Measurements from ENCODE around the gene NLK. TPM values are rescaled to one million over a fixed set of nuclear protein-coding genes. Genes with fewer than 3 reads are reported as not detected.
"Not testable (repeated sequence)": the region's sequence is repeated elsewhere in the genome, so short reads cannot be mapped to it uniquely, and the experiment has no call there.

The NLK gene
- total and polyA plus RNA-seq, 2 donors (not counting 1 experiment from before 2014, with no cell fraction given): 14.4 to 16.1 TPM

GRCh38 chr17:28097901-28098300, 55.4 kb downstream of the NLK start:
- H3K36me3 ChIP-seq (ENCODE audit: control insufficient read depth, insufficient read depth, low read length): no peaks in the 10 kb centered on the region
- H3K4me2 ChIP-seq (ENCODE audit: extremely low read depth, insufficient read depth, low read length): no peak overlapping the region
- no peaks in the 10 kb centered on the region for H3K27me3 ChIP-seq (ENCODE audit: control insufficient read depth, insufficient read depth, low read length)
- H3K79me2 ChIP-seq (ENCODE audit: control insufficient read depth, insufficient read depth, low read length): no peaks in the 10 kb centered on the region
- H2AFZ ChIP-seq (ENCODE audit: low read length): no peak overlapping the region
- H4K20me1 ChIP-seq (ENCODE audit: control insufficient read depth, extremely low read depth, insufficient read depth, low read length): no peaks in the 10 kb centered on the region
- no peaks in the 10 kb centered on the region for H3K4me1 ChIP-seq (ENCODE audit: control insufficient read depth, extremely low read depth, insufficient read depth, low read length)
- H3K27ac ChIP-seq (ENCODE audit: insufficient read depth, low read length): no peak overlapping the region
- no peak for DNase-seq (ENCODE audit: low read depth in 2 of 2)
- H3K9ac ChIP-seq (ENCODE audit: insufficient read depth, low read length): no peak overlapping the region
- TF ChIP-seq CTCF (conservative IDR thresholded peaks at IDR 0.05 in 1 of 2, IDR thresholded peaks at IDR 0.05 in 1 of 2; ENCODE audit: low read depth in 1 of 2, low read length in 2 of 2) (no peak), EZH2 (IDR thresholded peaks at IDR 0.05; ENCODE audit: low read length, missing control alignments) (no peak)
- H3K4me3 ChIP-seq (replicated peaks in 1 of 4; ENCODE audit: control extremely low read depth in 1 of 4, insufficient read depth in 1 of 4, low read depth in 3 of 4, low read length in 4 of 4): no peak overlapping the region
- no peaks in the 10 kb centered on the region for H3K9me3 ChIP-seq (ENCODE audit: control insufficient read depth, insufficient read depth, low read depth, low read length)

GRCh38 chr17:28098591-28098990, 56.1 kb downstream of the NLK start:
- H3K4me2 ChIP-seq (ENCODE audit: extremely low read depth, insufficient read depth, low read length); H3K36me3 ChIP-seq (ENCODE audit: control insufficient read depth, insufficient read depth, low read length); H3K4me1 ChIP-seq (ENCODE audit: control insufficient read depth, extremely low read depth, insufficient read depth, low read length); H3K27ac ChIP-seq (ENCODE audit: insufficient read depth, low read length); H3K9me3 ChIP-seq (ENCODE audit: control insufficient read depth, insufficient read depth, low read depth, low read length); DNase-seq (ENCODE audit: low read depth in 2 of 2); H4K20me1 ChIP-seq (ENCODE audit: control insufficient read depth, extremely low read depth, insufficient read depth, low read length); H2AFZ ChIP-seq (ENCODE audit: low read length); H3K9ac ChIP-seq (ENCODE audit: insufficient read depth, low read length); H3K27me3 ChIP-seq (ENCODE audit: control insufficient read depth, insufficient read depth, low read length); H3K79me2 ChIP-seq (ENCODE audit: control insufficient read depth, insufficient read depth, low read length); H3K4me3 ChIP-seq (replicated peaks in 1 of 4; ENCODE audit: control extremely low read depth in 1 of 4, insufficient read depth in 1 of 4, low read depth in 3 of 4, low read length in 4 of 4): not testable (repeated sequence)

- no peaks in the 10 kb centered on the region for H3K27me3 ChIP-seq (ENCODE audit: control insufficient read depth, insufficient read depth, low read length)
- H4K20me1 ChIP-seq (ENCODE audit: control insufficient read depth, extremely low read depth, insufficient read depth, low read length): no peaks in the 10 kb centered on the region
- H3K79me2 ChIP-seq (ENCODE audit: control insufficient read depth, insufficient read depth, low read length): no peaks in the 10 kb centered on the region
- no peak overlapping the region for H2AFZ ChIP-seq (ENCODE audit: low read length)
- no peak overlapping the region for H3K4me2 ChIP-seq (ENCODE audit: extremely low read depth, insufficient read depth, low read length)
- no peak overlapping the region for H3K27ac ChIP-seq (ENCODE audit: insufficient read depth, low read length)
- no peaks in the 10 kb centered on the region for H3K9me3 ChIP-seq (ENCODE audit: control insufficient read depth, insufficient read depth, low read depth, low read length)
- H3K4me1 ChIP-seq (ENCODE audit: control insufficient read depth, extremely low read depth, insufficient read depth, low read length): no peaks in the 10 kb centered on the region
- H3K4me3 ChIP-seq (replicated peaks in 1 of 4; ENCODE audit: control extremely low read depth in 1 of 4, insufficient read depth in 1 of 4, low read depth in 3 of 4, low read length in 4 of 4): no peak overlapping the region
- no peaks in the 10 kb centered on the region for H3K36me3 ChIP-seq (ENCODE audit: control insufficient read depth, insufficient read depth, low read length)
- H3K9ac ChIP-seq (ENCODE audit: insufficient read depth, low read length): no peak overlapping the region
- DNase-seq (ENCODE audit: low read depth in 2 of 2): no peak
- TF ChIP-seq EZH2 (IDR thresholded peaks at IDR 0.05; ENCODE audit: low read length, missing control alignments) (no peak), CTCF (conservative IDR thresholded peaks at IDR 0.05 in 1 of 2, IDR thresholded peaks at IDR 0.05 in 1 of 2; ENCODE audit: low read depth in 1 of 2, low read length in 2 of 2) (no peak)
Observed at GRCh38 chr17:28100251-28100650, 57.8 kb downstream of the NLK start.

Data from fibroblast of lung (primary cell).